Activated CD4-positive, alpha-beta T cell treated with anti-CD3 and anti-CD28 coated beads, Interleukin-2, amount 50 U/mL, for 48 hours (primary cell): ENCODE data around the gene TUBB2B.
A peak's percentile ranks its signal among the peaks of the same experiment; 100 is the strongest.
"Not testable (repeated sequence)": the region's sequence is repeated elsewhere in the genome, so short reads cannot be mapped to it uniquely, and the experiment has no call there.

ENCODE experiments used
- DNase-seq, 2 experiments: peaks; one replicate each; pipeline ENCODE4 v3.0.0-alpha.2; 2020

TUBB2B gene

GRCh38 chr6:3209114-3210023 lies 18.1 kb downstream of the TUBB2B start:
- peak; percentile 74 to 85 for DNase-seq

GRCh38 chr6:3208775-3209113 lies 18.7 kb downstream of the TUBB2B start:
- no peak for DNase-seq

- DNase-seq = no peak
Observed at GRCh38 chr6:3208098-3208774, 19.2 kb downstream of the TUBB2B start.

- no peak for DNase-seq
Observed at GRCh38 chr6:3206339-3207015, 21.0 kb downstream of the TUBB2B start.

- DNase-seq = no peak
Observed at GRCh38 chr6:3205913-3206312, 21.5 kb downstream of the TUBB2B start.

- DNase-seq = no peak
Observed at GRCh38 chr6:3204921-3205320, 22.5 kb downstream of the TUBB2B start.

GRCh38 chr6:3202999-3203696 lies 24.3 kb downstream of the TUBB2B start:
- no peak for DNase-seq

- DNase-seq = no peak
Observed at GRCh38 chr6:3201388-3201787, 26.1 kb downstream of the TUBB2B start.

GRCh38 chr6:3200682-3201081 lies 26.8 kb downstream of the TUBB2B start:
- no peak for DNase-seq

- no peak for DNase-seq
Observed at GRCh38 chr6:3199382-3199781, 28.1 kb downstream of the TUBB2B start.

- DNase-seq = not testable (repeated sequence)
Observed at GRCh38 chr6:3197734-3198133, 29.7 kb downstream of the TUBB2B start.

GRCh38 chr6:3196770-3197169 lies 30.7 kb downstream of the TUBB2B start:
- DNase-seq = no peak

- no peak for DNase-seq
Observed at GRCh38 chr6:3195695-3196497, 31.6 kb downstream of the TUBB2B start.

GRCh38 chr6:3195420-3195694 lies 32.1 kb downstream of the TUBB2B start:
- DNase-seq = no peak

GRCh38 chr6:3194535-3195419 lies 32.7 kb downstream of the TUBB2B start:
- peak in 1 of 2 experiments; percentile 27 for DNase-seq

GRCh38 chr6:3193102-3193849 lies 34.2 kb downstream of the TUBB2B start:
- DNase-seq = no peak

- no peak for DNase-seq
Observed at GRCh38 chr6:3190779-3191178, 36.7 kb downstream of the TUBB2B start.

- DNase-seq = no peak
Observed at GRCh38 chr6:3190056-3190455, 37.4 kb downstream of the TUBB2B start.

- not testable (repeated sequence) for DNase-seq
Observed at GRCh38 chr6:3189192-3189591, 38.3 kb downstream of the TUBB2B start.

- DNase-seq = no peak
Observed at GRCh38 chr6:3188262-3188661, 39.2 kb downstream of the TUBB2B start.

- no peak for DNase-seq
Observed at GRCh38 chr6:3186974-3187382, 40.5 kb downstream of the TUBB2B start.
